SH-SY5Y (cell line): ENCODE data around the gene GATC.

Experiments
- GATA2 ChIP-seq: IDR thresholded peaks from 2 replicates; pipeline ENCODE4 v1.6.1; 2011; ENCODE audit warnings: mild to moderate bottlenecking, low read depth, low read length
- GATA3 ChIP-seq: IDR thresholded peaks from 2 replicates; pipeline ENCODE4 v1.6.1; 2011; ENCODE audit warnings: low read depth, mild to moderate bottlenecking, low read length, moderate library complexity

GRCh38 chr12:120480211-120480610 is 34.0 kb downstream of the GATC start:
- TF ChIP-seq GATA2: no peak
- no peak for TF ChIP-seq GATA3
